HepG2 (cell line): ENCODE results near the gene GPS2. TPM values are rescaled to one million over a fixed set of nuclear protein-coding genes. Genes with fewer than 3 reads are reported as not detected.

Experiments used
- ATAC-seq: fragments of 200-7000 bp; cut with Tn5 transposase; 3 replicates; pipeline ENCODE4 v1.9.1; 2020; ENCODE audit warnings: mild to moderate bottlenecking, moderate library complexity
- BruUV-seq: library from RNA; stranded (reverse); fragments of 400-500 nt; replicated peaks from 2 replicates; lab custom pipeline; 2021; lab: Mats Ljungman, UMichigan
- CTCF ChIA-PET: fragments of 300-600 bp; formaldehyde crosslinking; extraction: SDS; loops from one replicate; lab custom pipeline; 2021; ENCODE audit warnings: low total read pairs, inconsistent platforms, low intra/inter-chr PET ratio; lab: Yijun Ruan, JAX
- POLR2A ChIA-PET: fragments of 350-600 bp; sonication (Branson Sonifier 250); formaldehyde crosslinking; loops from one replicate; lab custom pipeline; 2020; ENCODE audit warnings: antibody characterized with exemption, inconsistent platforms; lab: Yijun Ruan, JAX
- DNase-seq: peaks from one replicate; pipeline ENCODE4 v3.0.0-alpha.2; 2015; ENCODE audit warnings: low spot score
- FAIRE-seq: peaks from 3 replicates; lab custom pipeline; 2011; peaks lifted over from hg19 to GRCh38; lab: Jason Lieb, UNC
- H2AFZ ChIP-seq: one replicate; pipeline ENCODE4 v1.6.1; 2011; ENCODE audit warnings: low read length, inconsistent platforms
- H3K27ac ChIP-seq: fragments of 300-600 bp; 3 replicates; pipeline ENCODE4 v1.8.0; 2011; ENCODE audit warnings: mixed run types, mild to moderate bottlenecking, mixed read lengths, low read length, inconsistent platforms; ENCODE audit not compliant: insufficient read depth; ENCODE audit errors: extremely low read length
- H3K27me3 ChIP-seq, 2 experiments: fragments of 200-600 bp in 1 of 2; 2 replicates in 1 of 2; 3 replicates in 1 of 2; pipeline versions ENCODE4 v1.6.0 to v1.8.0; 2011; ENCODE audit warnings: low read length in 2 of 2, mild to moderate bottlenecking in 2 of 2, moderate library complexity in 2 of 2, inconsistent platforms in 1 of 2; ENCODE audit not compliant: insufficient read depth in 2 of 2, control insufficient read depth in 1 of 2
- H3K36me3 ChIP-seq, 2 experiments: fragments of 200-600 bp in 1 of 2; replicated peaks in 1 of 2; 2 replicates in 1 of 2; 3 replicates in 1 of 2; pipeline versions ENCODE4 v1.5.1 to v1.8.0; 2011; ENCODE audit warnings: low read length in 2 of 2, inconsistent platforms in 1 of 2; ENCODE audit not compliant: insufficient read depth in 2 of 2, control insufficient read depth in 1 of 2
- H3K4me1 ChIP-seq: 2 replicates; pipeline ENCODE4 v1.5.1; 2012; ENCODE audit warnings: low read length, inconsistent platforms; ENCODE audit not compliant: insufficient read depth
- H3K4me2 ChIP-seq: 2 replicates; pipeline ENCODE4 v1.6.0; 2011; ENCODE audit warnings: low read depth, low read length, inconsistent platforms
- H3K4me3 ChIP-seq, 3 experiments: fragments of 200-600 bp in 1 of 3; sonication (generic), shearing (Covaris generic) in 1 of 3; replicated peaks in 1 of 3; 2 replicates each; pipeline ENCODE4 v1.5.1; 2011 to 2016; ENCODE audit warnings: low read length in 3 of 3, inconsistent platforms in 2 of 3, low read depth in 2 of 3, mild to moderate bottlenecking in 2 of 3, control low read depth in 1 of 3, mixed read lengths in 1 of 3; ENCODE audit not compliant: insufficient read depth in 1 of 3
- H3K79me2 ChIP-seq: one replicate; pipeline ENCODE4 v1.6.1; 2011; ENCODE audit warnings: low read length, inconsistent platforms; ENCODE audit not compliant: insufficient read depth
- H3K9ac ChIP-seq: 2 replicates; pipeline ENCODE4 v1.6.0; 2011; ENCODE audit warnings: mild to moderate bottlenecking, low read depth, low read length, inconsistent platforms; ENCODE audit not compliant: insufficient read depth
- H3K9me3 ChIP-seq: 2 replicates; pipeline ENCODE4 v1.5.1; 2012; ENCODE audit warnings: mild to moderate bottlenecking, low read length
- H4K20me1 ChIP-seq: 2 replicates; pipeline ENCODE4 v1.6.0; 2011; ENCODE audit warnings: inconsistent platforms, mild to moderate bottlenecking, low read length, moderate library complexity; ENCODE audit not compliant: insufficient read depth
- CSRNP1 ChIP-seq: sonication (generic); formaldehyde crosslinking; IDR thresholded peaks from 2 replicates; pipeline ENCODE4 v1.8.1; 2023; ENCODE audit warnings: mild to moderate bottlenecking, missing genetic modification reagents
- ELF4 ChIP-seq: sonication (generic); formaldehyde crosslinking; IDR thresholded peaks from 2 replicates; pipeline ENCODE4 v1.5.0; 2020; ENCODE audit warnings: missing genetic modification reagents, mild to moderate bottlenecking, moderate library complexity, borderline replicate concordance
- GABPA ChIP-seq, 2 experiments: IDR thresholded peaks; 2 replicates each; pipeline ENCODE4 v1.6.1; 2011 to 2016; ENCODE audit warnings: low read depth in 2 of 2, low read length in 1 of 2, missing biosample characterization in 1 of 2, missing genetic modification characterization in 1 of 2
- GPN1 ChIP-seq: sonication (generic); formaldehyde crosslinking; IDR thresholded peaks from 2 replicates; pipeline ENCODE4 v1.5.1; 2020; ENCODE audit warnings: missing genetic modification reagents, borderline replicate concordance
- HNRNPH1 ChIP-seq: fragments of 200-400 bp; formaldehyde crosslinking; optimal IDR thresholded peaks from 2 replicates; pipeline ENCODE3; 2017; ENCODE audit warnings: mild to moderate bottlenecking, low read depth, low read length
- JUND ChIP-seq: sonication (generic); formaldehyde crosslinking; IDR thresholded peaks from 2 replicates; pipeline ENCODE4 v1.8.0; 2022; ENCODE audit warnings: mild to moderate bottlenecking, missing genetic modification reagents
- KLF16 ChIP-seq, 2 experiments: sonication (generic) in 1 of 2; formaldehyde crosslinking in 1 of 2; IDR thresholded peaks; 2 replicates each; pipeline versions ENCODE4 v1.6.1 to v1.8.0; 2016 to 2023; ENCODE audit warnings: missing genetic modification reagents in 2 of 2, missing compliant biosample characterization in 1 of 2
- MIXL1 ChIP-seq: IDR thresholded peaks from 2 replicates; pipeline ENCODE4 v1.6.1; 2016
- NFIC ChIP-seq: IDR thresholded peaks from 2 replicates; pipeline ENCODE4 v1.6.1; 2012; ENCODE audit warnings: mild to moderate bottlenecking, low read length, inconsistent platforms
- PAF1 ChIP-seq: IDR thresholded peaks from 2 replicates; pipeline ENCODE4 v1.6.1; 2016; ENCODE audit warnings: missing genetic modification reagents, missing compliant biosample characterization
- POLR2A ChIP-seq, 2 experiments: IDR thresholded peaks; 2 replicates each; pipeline ENCODE4 v1.6.1; 2011; ENCODE audit warnings: low read depth in 2 of 2, low read length in 2 of 2, mild to moderate bottlenecking in 1 of 2, moderate library complexity in 1 of 2; ENCODE audit not compliant: insufficient read depth in 1 of 2
- POLR2AphosphoS2 ChIP-seq: IDR thresholded peaks from 2 replicates; pipeline ENCODE4 v1.6.1; 2011; ENCODE audit warnings: low read depth, low read length, improper control_type of control experiment
- POLR2AphosphoS5 ChIP-seq: IDR thresholded peaks from 2 replicates; pipeline ENCODE4 v1.6.1; 2012; ENCODE audit warnings: low read depth, low read length
- POLR2G ChIP-seq: fragments of 200-400 bp; formaldehyde crosslinking; IDR thresholded peaks from 2 replicates; pipeline ENCODE4 v1.6.1; 2018; ENCODE audit warnings: mild to moderate bottlenecking, low read depth, low read length, moderate library complexity
- RAD21 ChIP-seq: fragments of 450-650 bp; formaldehyde crosslinking; IDR thresholded peaks from 2 replicates; pipeline ENCODE4 v1.5.0; 2020; ENCODE audit warnings: mild to moderate bottlenecking
- RBFOX2 ChIP-seq: fragments of 200-400 bp; formaldehyde crosslinking; IDR thresholded peaks from 2 replicates; pipeline ENCODE4 v1.6.1; 2017; ENCODE audit warnings: low read depth, mild to moderate bottlenecking, low read length
- RBM22 ChIP-seq: fragments of 200-400 bp; formaldehyde crosslinking; optimal IDR thresholded peaks from 2 replicates; pipeline ENCODE3; 2017; ENCODE audit warnings: mild to moderate bottlenecking, low read length, moderate library complexity
- SAP130 ChIP-seq: IDR thresholded peaks from 2 replicates; pipeline ENCODE4 v1.6.1; 2016; ENCODE audit warnings: low read depth
- SSRP1 ChIP-seq: IDR thresholded peaks from 2 replicates; pipeline ENCODE4 v1.6.1; 2016; ENCODE audit warnings: control low read depth
- ZBTB7B ChIP-seq: sonication (generic); formaldehyde crosslinking; IDR thresholded peaks from 2 replicates; pipeline ENCODE4 v1.4.0; 2020; ENCODE audit warnings: missing genetic modification reagents
- ZC3H4 ChIP-seq: sonication (generic); formaldehyde crosslinking; IDR thresholded peaks from 2 replicates; pipeline ENCODE4 v1.4.0; 2020; ENCODE audit warnings: missing genetic modification reagents, borderline replicate concordance
- ZGPAT ChIP-seq: IDR thresholded peaks from 2 replicates; pipeline ENCODE4 v1.6.1; 2016; ENCODE audit warnings: mild to moderate bottlenecking
- ZNF768 ChIP-seq: sonication (generic); formaldehyde crosslinking; IDR thresholded peaks from 2 replicates; pipeline ENCODE4 v1.4.0; 2020; ENCODE audit warnings: missing genetic modification reagents
- ZSCAN9 ChIP-seq: IDR thresholded peaks from 2 replicates; pipeline ENCODE4 v1.6.1; 2016; ENCODE audit warnings: borderline replicate concordance
- WGBS: methylation state at CpG from one replicate; pipeline ENCODE4 v1.1.6; 2017; ENCODE audit warnings: low lambda C conversion rate; 5-methylcytosine and 5-hydroxymethylcytosine counted together
- in situ Hi-C: cut with HindIII; loops from 2 replicates; pipeline ENCODE4 v1.10.0; 2017; ENCODE audit warnings: low pct_unique_long_range_greater_than_20kb; ENCODE audit not compliant: extremely low pct_ligation_motif_present
- intact Hi-C: fragments of 100-400 bp; cut with micrococcal nuclease; formaldehyde crosslinking; loops from one replicate; pipeline ENCODE4 v1.10.0; 2022; ENCODE audit not compliant: unreplicated experiment
- polyA plus RNA-seq, 8 experiments: library from polyadenylated mRNA; depleted of rRNA in 3 of 8; stranded (reverse) in 7 of 8; unstranded in 1 of 8; fragments of >200 nt; fragmentation: Illumina TruSeq in 4 of 8; extraction: Trizol in 4 of 8; gene quantifications; 2 replicates each; pipeline versions ENCODE4 v1.2.1 to v1.2.3, GENCODE V29; 2011 to 2016; ENCODE audit warnings: low read depth in 4 of 8, missing spikeins in 1 of 8, mixed read lengths in 1 of 8; ENCODE audit not compliant: insufficient read depth in 1 of 8
- total RNA-seq, 5 experiments: library from RNA; depleted of rRNA; stranded (reverse); fragments of >200 nt; fragmentation: Illumina TruSeq; extraction: Trizol; gene quantifications; 2 replicates each; pipeline ENCODE4 v1.2.3, GENCODE V29; 2016; ENCODE audit warnings: low read depth in 1 of 5

GPS2 gene
- total and polyA plus RNA-seq, 2 of the 13 experiments (the other 11 are each of a cell fraction or from before 2014, with no cell fraction given), result 58.0 to 59.4 TPM

GRCh38 chr17:7313088-7313889 is 1.9 kb downstream of the GPS2 start:
- peaks cover 24 to 54% of the 10 kb centered on the region in 2 experiments for H3K36me3 ChIP-seq
- H4K20me1 ChIP-seq, result peaks cover 51% of the 10 kb centered on the region
- H3K27me3 ChIP-seq, result no peaks in the 10 kb centered on the region
- CTCF ChIA-PET, result no interaction called here
- FAIRE-seq (peak; percentile 63), ATAC-seq (peak; percentile 64), DNase-seq (peak; percentile 45)
- POLR2A ChIA-PET, result interaction anchor here (0.5 to 5.8 kb wide), 16 partner anchors 16 to 273 kb away, joined by 3 to 47 read pairs (median 3); partner anchors contain the start of genes ACADVL, ACAP1, DLG4 and GABARAP
- peak overlapping the region; percentile 69 for H3K4me2 ChIP-seq
- H3K4me3 ChIP-seq, result peak overlapping the region in 1 of 3 experiments; percentile 82; a peak in 1 of 6 replicates
- no peak overlapping the region for H2AFZ ChIP-seq
- 91% methylated on average over 4 of the region's 7 CpGs for WGBS
- no TSS peak for BruUV-seq
- peaks cover 55% of the 10 kb centered on the region for H3K4me1 ChIP-seq
- H3K79me2 ChIP-seq, result peaks cover 44% of the 10 kb centered on the region
- in situ Hi-C loops, result no loop called here
- H3K27ac ChIP-seq, result no peak overlapping the region
- no peak overlapping the region; the same call in 1 of the 2 replicates for H3K9ac ChIP-seq
- intact Hi-C loops, result no loop called here
- no peaks in the 10 kb centered on the region for H3K9me3 ChIP-seq
- TF ChIP-seq MIXL1 (CRISPR knock-in tag) (no peak), ZBTB7B (CRISPR knock-in tag) (no peak), ZSCAN9 (no peak), ZNF768 (CRISPR knock-in tag) (no peak), ELF4 (no peak), SSRP1 (CRISPR knock-in tag) (peak; percentile 15; the same call in 1 of the 2 replicates), POLR2G (peak; percentile 38), GPN1 (CRISPR knock-in tag) (no peak), ZGPAT (no peak), POLR2AphosphoS2 (peak; percentile 80), PAF1 (CRISPR knock-in tag) (0 out of 2 replicates have a peak, but pooled peaks have one; percentile 62), HNRNPH1 (peak; percentile 21), POLR2A (IDR thresholded peaks at IDR 0.05; ENCODE audit: insufficient read depth in 1 of 2, low read depth in 2 of 2, low read length in 2 of 2) (peak; percentile 51 to 70; a peak in 3 of 4 replicates), JUND (peak; percentile 23; the same call in 1 of the 2 replicates), RBM22 (peak; percentile 80), POLR2AphosphoS5 (peak; percentile 61), RAD21 (CRISPR knock-in tag) (peak; percentile 29; the same call in 1 of the 2 replicates), KLF16 (CRISPR knock-in tag; IDR thresholded peaks at IDR 0.05) (no peak), ZC3H4 (CRISPR knock-in tag) (peak; percentile 65; the same call in 1 of the 2 replicates), CSRNP1 (CRISPR knock-in tag) (no peak), NFIC (0 out of 2 replicates have a peak, but pooled peaks have one; percentile 23), SAP130 (CRISPR knock-in tag) (no peak), RBFOX2 (0 out of 2 replicates have a peak, but pooled peaks have one; percentile 44), GABPA (IDR thresholded peaks at IDR 0.05; ENCODE audit: low read depth, low read length) (no peak), GABPA (CRISPR knock-in tag; IDR thresholded peaks at IDR 0.05; ENCODE audit: low read depth) (no peak)
